Esophagus muscularis mucosa (tissue), 4 donors: ENCODE data around the gene MAPK8IP3.

Source experiments
- EP300 ChIP-seq: sonication (generic); formaldehyde crosslinking; IDR thresholded peaks from one replicate; pipeline ENCODE4 v1.6.1; 2017; ENCODE audit warnings: antibody characterized with exemption
- POLR2A ChIP-seq: fragments of 450-650 bp; IDR thresholded peaks from one replicate; pipeline ENCODE4 v1.6.1; 2017; ENCODE audit warnings: antibody characterized with exemption, moderate library complexity, mild to moderate bottlenecking, low read depth
- POLR2AphosphoS5 ChIP-seq, 2 donors: sonication (generic); formaldehyde crosslinking; IDR thresholded peaks; one replicate each; pipeline ENCODE4 v1.6.1; 2017; ENCODE audit warnings: antibody characterized with exemption in 2 of 2
- TF ChIP-seq, protein P1 (sequence below), 3 experiments: fragments of 200-600 bp in 2 of 3; fragments of 450-650 bp in 1 of 3; sonication (generic) in 2 of 3; IDR thresholded peaks; one replicate each; pipeline ENCODE4 v1.5.1; 2017 to 2019; ENCODE audit warnings: antibody characterized with exemption in 3 of 3, mild to moderate bottlenecking in 2 of 3, moderate library complexity in 1 of 3

DNA sequence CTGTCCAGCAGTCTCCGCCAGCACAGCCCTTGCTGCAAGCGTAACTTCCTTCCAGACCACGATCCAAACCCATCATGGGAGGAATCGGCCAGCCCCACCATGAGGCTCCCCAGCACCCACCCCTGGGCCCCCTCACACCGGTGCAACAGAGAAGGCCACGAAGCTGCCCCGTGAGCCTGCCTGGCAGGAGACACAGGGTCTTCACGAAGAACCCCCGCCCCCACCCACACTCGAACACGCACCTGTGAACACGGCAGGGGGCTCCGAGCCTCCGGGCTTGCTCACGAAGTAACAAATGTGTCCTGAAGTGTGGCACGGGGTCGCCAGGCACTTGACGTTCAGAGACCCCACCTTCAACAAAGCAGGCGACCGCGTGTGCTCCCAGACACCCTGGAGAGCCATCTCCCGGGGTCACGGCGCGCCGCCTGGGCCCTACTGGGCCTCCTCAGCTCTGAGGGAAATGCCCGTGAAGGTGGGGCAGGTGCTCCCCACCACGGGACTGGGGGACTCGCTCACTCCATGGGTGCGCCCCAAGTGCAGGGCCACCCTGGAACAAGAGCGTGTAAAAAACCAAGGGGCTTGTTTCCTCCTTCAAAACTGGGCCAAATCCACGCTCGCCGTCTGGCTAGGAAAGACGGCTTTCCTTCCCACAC, 113.0 kb downstream of the MAPK8IP3 start:
- TF ChIP-seq, protein P1, sequence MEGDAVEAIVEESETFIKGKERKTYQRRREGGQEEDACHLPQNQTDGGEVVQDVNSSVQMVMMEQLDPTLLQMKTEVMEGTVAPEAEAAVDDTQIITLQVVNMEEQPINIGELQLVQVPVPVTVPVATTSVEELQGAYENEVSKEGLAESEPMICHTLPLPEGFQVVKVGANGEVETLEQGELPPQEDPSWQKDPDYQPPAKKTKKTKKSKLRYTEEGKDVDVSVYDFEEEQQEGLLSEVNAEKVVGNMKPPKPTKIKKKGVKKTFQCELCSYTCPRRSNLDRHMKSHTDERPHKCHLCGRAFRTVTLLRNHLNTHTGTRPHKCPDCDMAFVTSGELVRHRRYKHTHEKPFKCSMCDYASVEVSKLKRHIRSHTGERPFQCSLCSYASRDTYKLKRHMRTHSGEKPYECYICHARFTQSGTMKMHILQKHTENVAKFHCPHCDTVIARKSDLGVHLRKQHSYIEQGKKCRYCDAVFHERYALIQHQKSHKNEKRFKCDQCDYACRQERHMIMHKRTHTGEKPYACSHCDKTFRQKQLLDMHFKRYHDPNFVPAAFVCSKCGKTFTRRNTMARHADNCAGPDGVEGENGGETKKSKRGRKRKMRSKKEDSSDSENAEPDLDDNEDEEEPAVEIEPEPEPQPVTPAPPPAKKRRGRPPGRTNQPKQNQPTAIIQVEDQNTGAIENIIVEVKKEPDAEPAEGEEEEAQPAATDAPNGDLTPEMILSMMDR (IDR thresholded peaks at IDR 0.05): no peak
- TF ChIP-seq POLR2A: no peak
- TF ChIP-seq EP300: no peak
- TF ChIP-seq POLR2AphosphoS5 (IDR thresholded peaks at IDR 0.05): no peak
